ENCODE measurements around the gene JSRP1.

- TF ChIP-seq CTBP1 (IDR thresholded peaks at IDR 0.05; ENCODE audit: borderline replicate concordance) (no peak), FOXA1 (IDR thresholded peaks at IDR 0.05) (no peak), HDGF (IDR thresholded peaks at IDR 0.05; ENCODE audit: borderline replicate concordance) (no peak), NFRKB (IDR thresholded peaks at IDR 0.05) (no peak), BHLHE40 (IDR thresholded peaks at IDR 0.05; ENCODE audit: borderline replicate concordance) (no peak), SUZ12 (IDR thresholded peaks at IDR 0.05) (no peak), ZNF384 (IDR thresholded peaks at IDR 0.05) (no peak)
Measured at GRCh38 chr19:2302319-2303210, 46.3 kb upstream of the JSRP1 start.

All from HEK293T (cell line).